ENCODE results near the gene VASN.

VASN gene

DNA sequence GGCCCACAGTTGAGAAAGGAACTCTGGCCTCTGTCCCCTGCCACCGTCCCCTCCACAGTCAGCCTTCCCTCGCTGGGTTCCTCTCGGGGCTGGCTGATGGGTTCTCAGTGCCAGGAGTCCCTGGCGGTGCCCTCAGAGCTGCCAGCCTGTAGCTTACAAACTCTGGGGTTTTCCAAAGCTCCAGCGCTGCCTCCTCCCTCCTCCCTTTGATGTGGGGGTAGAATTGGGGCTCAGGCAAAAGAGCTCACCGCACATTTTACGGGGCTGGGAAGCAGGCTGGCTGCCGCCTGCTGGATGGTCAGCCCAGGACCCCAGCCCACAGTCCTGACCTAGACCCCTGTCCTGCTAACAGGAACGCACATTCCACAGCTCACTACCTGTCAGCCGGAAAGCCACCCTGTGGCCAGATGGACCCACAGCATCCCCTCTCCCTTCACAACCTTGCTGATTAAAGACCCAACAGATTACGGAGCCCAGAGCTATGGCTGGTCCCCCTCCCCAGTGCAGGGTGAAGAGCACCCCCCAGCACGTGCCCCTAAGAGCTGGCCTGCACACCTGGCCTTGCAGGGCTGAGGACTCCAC, 6.0 kb downstream of the VASN start:
- H3K9ac ChIP-seq (ENCODE audit: low read length): no peak overlapping the region
- no peak overlapping the region for H3K27ac ChIP-seq (ENCODE audit: low read length)
- H3K4me3 ChIP-seq (ENCODE audit: low read length): no peak overlapping the region
- no peak overlapping the region for H2AFZ ChIP-seq (ENCODE audit: low read length)
- no peaks in the 10 kb centered on the region for H3F3A ChIP-seq (ENCODE audit: insufficient read depth, low read length)
- no peaks in the 10 kb centered on the region for H4K20me1 ChIP-seq (ENCODE audit: insufficient read depth, low read length)
- H3K4me1 ChIP-seq (ENCODE audit: low read length): no peaks in the 10 kb centered on the region
- H3K36me3 ChIP-seq (replicated peaks; ENCODE audit: insufficient read depth, low read length): no peaks in the 10 kb centered on the region
- H3K27me3 ChIP-seq (replicated peaks; ENCODE audit: insufficient read depth, low read length): no peaks in the 10 kb centered on the region
- TF ChIP-seq, protein P1, sequence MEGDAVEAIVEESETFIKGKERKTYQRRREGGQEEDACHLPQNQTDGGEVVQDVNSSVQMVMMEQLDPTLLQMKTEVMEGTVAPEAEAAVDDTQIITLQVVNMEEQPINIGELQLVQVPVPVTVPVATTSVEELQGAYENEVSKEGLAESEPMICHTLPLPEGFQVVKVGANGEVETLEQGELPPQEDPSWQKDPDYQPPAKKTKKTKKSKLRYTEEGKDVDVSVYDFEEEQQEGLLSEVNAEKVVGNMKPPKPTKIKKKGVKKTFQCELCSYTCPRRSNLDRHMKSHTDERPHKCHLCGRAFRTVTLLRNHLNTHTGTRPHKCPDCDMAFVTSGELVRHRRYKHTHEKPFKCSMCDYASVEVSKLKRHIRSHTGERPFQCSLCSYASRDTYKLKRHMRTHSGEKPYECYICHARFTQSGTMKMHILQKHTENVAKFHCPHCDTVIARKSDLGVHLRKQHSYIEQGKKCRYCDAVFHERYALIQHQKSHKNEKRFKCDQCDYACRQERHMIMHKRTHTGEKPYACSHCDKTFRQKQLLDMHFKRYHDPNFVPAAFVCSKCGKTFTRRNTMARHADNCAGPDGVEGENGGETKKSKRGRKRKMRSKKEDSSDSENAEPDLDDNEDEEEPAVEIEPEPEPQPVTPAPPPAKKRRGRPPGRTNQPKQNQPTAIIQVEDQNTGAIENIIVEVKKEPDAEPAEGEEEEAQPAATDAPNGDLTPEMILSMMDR (IDR thresholded peaks at IDR 0.05; ENCODE audit: low read length): no peak
- TF ChIP-seq EZH2phosphoT487 (IDR thresholded peaks at IDR 0.05; ENCODE audit: low read length): no peak
- no peak for TF ChIP-seq EZH2 (optimal IDR thresholded peaks at IDR 0.05; ENCODE audit: low read depth, low read length)
- DNase-seq: no peak
- no peaks in the 10 kb centered on the region for H3K9me3 ChIP-seq (replicated peaks; ENCODE audit: insufficient read depth, low read length)
- no peaks in the 10 kb centered on the region for H3K9me2 ChIP-seq (replicated peaks; ENCODE audit: insufficient read depth, low read length)
- no peak overlapping the region for H3K4me2 ChIP-seq (ENCODE audit: low read depth, low read length)
- no peaks in the 10 kb centered on the region; the same call in 1 of the 2 replicates for H3K79me2 ChIP-seq (ENCODE audit: low read length)

DNA sequence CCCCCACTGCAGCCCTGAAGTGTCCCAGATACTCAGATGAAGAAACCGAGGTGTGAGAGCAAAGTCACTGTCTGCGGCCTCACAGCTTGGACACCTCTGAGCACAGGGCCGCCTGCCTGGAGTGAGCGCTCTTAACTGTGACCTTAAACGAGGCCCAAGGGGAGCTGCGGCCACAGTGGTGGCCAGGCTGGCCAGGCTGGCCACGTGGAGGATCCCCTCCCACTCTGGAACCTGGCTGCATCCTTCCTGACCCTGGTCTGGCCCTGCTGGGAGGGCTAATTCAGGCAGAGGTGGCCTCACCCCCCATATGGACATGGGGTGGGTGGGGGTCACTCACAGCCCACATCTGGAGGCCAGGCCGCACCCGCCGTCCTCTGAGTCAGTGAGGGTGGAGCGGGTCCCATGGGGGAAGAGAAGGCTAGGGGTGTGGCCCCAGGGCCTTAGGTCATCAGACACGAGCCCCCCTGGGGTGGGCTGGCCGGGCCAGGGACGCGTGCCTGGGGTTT, 6.6 kb downstream of the VASN start:
- TF ChIP-seq EZH2phosphoT487 (IDR thresholded peaks at IDR 0.05; ENCODE audit: low read length): no peak
- no peak for TF ChIP-seq EZH2 (optimal IDR thresholded peaks at IDR 0.05; ENCODE audit: low read depth, low read length)
- TF ChIP-seq, protein P1 (IDR thresholded peaks at IDR 0.05; ENCODE audit: low read length): no peak
- no peaks in the 10 kb centered on the region for H4K20me1 ChIP-seq (ENCODE audit: insufficient read depth, low read length)
- no peaks in the 10 kb centered on the region for H3K36me3 ChIP-seq (replicated peaks; ENCODE audit: insufficient read depth, low read length)
- no peaks in the 10 kb centered on the region for H3K27me3 ChIP-seq (replicated peaks; ENCODE audit: insufficient read depth, low read length)
- no peak overlapping the region for H3K4me3 ChIP-seq (ENCODE audit: low read length)
- no peaks in the 10 kb centered on the region for H3K4me1 ChIP-seq (ENCODE audit: low read length)
- no peaks in the 10 kb centered on the region for H3K9me3 ChIP-seq (replicated peaks; ENCODE audit: insufficient read depth, low read length)
- H2AFZ ChIP-seq (ENCODE audit: low read length): no peak overlapping the region
- H3K4me2 ChIP-seq (ENCODE audit: low read depth, low read length): no peak overlapping the region
- no peaks in the 10 kb centered on the region for H3K9me2 ChIP-seq (replicated peaks; ENCODE audit: insufficient read depth, low read length)
- no peak overlapping the region for H3K27ac ChIP-seq (ENCODE audit: low read length)
- no peaks in the 10 kb centered on the region; the same call in 1 of the 2 replicates for H3K79me2 ChIP-seq (ENCODE audit: low read length)
- H3F3A ChIP-seq (ENCODE audit: insufficient read depth, low read length): no peaks in the 10 kb centered on the region
- no peak for DNase-seq
- no peak overlapping the region for H3K9ac ChIP-seq (ENCODE audit: low read length)

DNA sequence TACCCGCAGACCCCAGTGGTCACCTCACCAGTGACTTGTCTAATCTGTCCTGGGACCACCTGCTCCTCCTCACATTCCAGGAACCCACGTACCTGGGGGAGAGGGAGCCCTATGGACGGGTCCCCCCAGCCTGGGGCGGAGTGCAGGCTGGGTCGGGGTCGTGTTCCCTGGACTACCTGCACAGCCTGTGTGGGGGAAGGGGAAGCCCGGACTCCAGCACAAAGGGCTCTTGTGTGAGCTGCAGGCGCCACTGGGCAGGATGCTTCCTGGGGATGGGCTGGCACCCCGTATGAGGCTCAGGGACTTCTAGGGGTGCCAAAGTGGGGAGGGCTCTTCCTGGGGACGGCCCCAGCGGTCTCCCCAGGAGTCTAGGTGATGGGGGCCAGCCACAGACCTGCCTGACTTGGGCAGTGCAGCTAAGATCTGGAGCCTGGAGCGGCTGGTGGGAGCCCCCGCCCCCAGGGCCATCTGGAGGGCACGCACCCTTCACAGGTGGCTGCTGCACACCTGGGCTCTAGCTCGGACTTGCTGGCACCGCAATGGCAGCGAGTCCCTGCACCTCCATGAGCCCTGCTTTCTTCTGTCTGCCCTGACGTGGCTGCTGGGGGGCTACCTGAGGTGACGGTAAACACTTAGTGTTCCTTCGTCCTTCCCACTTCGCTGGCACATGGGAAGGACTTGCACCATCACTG, 7.5 kb downstream of the VASN start:
- no peak overlapping the region for H3K4me3 ChIP-seq (ENCODE audit: low read length)
- H3K9ac ChIP-seq (ENCODE audit: low read length): no peak overlapping the region
- DNase-seq: no peak
- no peaks in the 10 kb centered on the region for H3K27me3 ChIP-seq (replicated peaks; ENCODE audit: insufficient read depth, low read length)
- H3K9me2 ChIP-seq (replicated peaks; ENCODE audit: insufficient read depth, low read length): no peaks in the 10 kb centered on the region
- no peaks in the 10 kb centered on the region for H3K4me1 ChIP-seq (ENCODE audit: low read length)
- H3K79me2 ChIP-seq (ENCODE audit: low read length): no peaks in the 10 kb centered on the region; the same call in 1 of the 2 replicates
- H3F3A ChIP-seq (ENCODE audit: insufficient read depth, low read length): no peaks in the 10 kb centered on the region
- H3K4me2 ChIP-seq (ENCODE audit: low read depth, low read length): no peak overlapping the region
- H3K9me3 ChIP-seq (replicated peaks; ENCODE audit: insufficient read depth, low read length): no peaks in the 10 kb centered on the region
- no peak for TF ChIP-seq EZH2 (optimal IDR thresholded peaks at IDR 0.05; ENCODE audit: low read depth, low read length)
- no peak for TF ChIP-seq EZH2phosphoT487 (IDR thresholded peaks at IDR 0.05; ENCODE audit: low read length)
- TF ChIP-seq, protein P1 (IDR thresholded peaks at IDR 0.05; ENCODE audit: low read length): no peak
- H2AFZ ChIP-seq (ENCODE audit: low read length): no peak overlapping the region
- no peak overlapping the region for H3K27ac ChIP-seq (ENCODE audit: low read length)
- no peaks in the 10 kb centered on the region for H3K36me3 ChIP-seq (replicated peaks; ENCODE audit: insufficient read depth, low read length)
- no peaks in the 10 kb centered on the region for H4K20me1 ChIP-seq (ENCODE audit: insufficient read depth, low read length)
